Cerebellar cortex (tissue), 1 donor: ENCODE measurements around the gene TGM2.
"Not testable (repeated sequence)": the region's sequence is repeated elsewhere in the genome, so short reads cannot be mapped to it uniquely, and the experiment has no call there.

Experiments used
- DNase-seq: peaks from one replicate; pipeline ENCODE4 v3.0.0-alpha.2; 2015; ENCODE audit warnings: low spot score

Gene TGM2

GRCh38 chr20:38115205-38115604 lies 49.9 kb downstream of the TGM2 start:
- no peak for DNase-seq

GRCh38 chr20:38114353-38114791 lies 50.7 kb downstream of the TGM2 start:
- no peak for DNase-seq

- DNase-seq: peak; percentile 50
These were observed 51.4 kb downstream of the TGM2 start for GRCh38 chr20:38113401-38114325.

GRCh38 chr20:38112930-38113294 lies 52.2 kb downstream of the TGM2 start:
- DNase-seq: no peak

- DNase-seq: no peak
These were observed 52.7 kb downstream of the TGM2 start for GRCh38 chr20:38112261-38112929.

- DNase-seq: no peak
These were observed 53.5 kb downstream of the TGM2 start for GRCh38 chr20:38111366-38112232.

GRCh38 chr20:38110525-38111178 lies 54.4 kb downstream of the TGM2 start:
- no peak for DNase-seq

- DNase-seq: no peak
These were observed 55.2 kb downstream of the TGM2 start for GRCh38 chr20:38109591-38110524.

- no peak for DNase-seq
These were observed 56.0 kb downstream of the TGM2 start for GRCh38 chr20:38108986-38109541.

GRCh38 chr20:38108438-38108985 lies 56.6 kb downstream of the TGM2 start:
- DNase-seq: no peak

- DNase-seq: not testable (repeated sequence)
These were observed 57.2 kb downstream of the TGM2 start for GRCh38 chr20:38107916-38108315.

- not testable (repeated sequence) for DNase-seq
These were observed 57.7 kb downstream of the TGM2 start for GRCh38 chr20:38107386-38107785.

- no peak for DNase-seq
These were observed 58.6 kb downstream of the TGM2 start for GRCh38 chr20:38106461-38106860.

GRCh38 chr20:38104285-38104684 lies 60.8 kb downstream of the TGM2 start:
- DNase-seq: no peak

- DNase-seq: not testable (repeated sequence)
These were observed 62.9 kb downstream of the TGM2 start for GRCh38 chr20:38102206-38102605.

GRCh38 chr20:38098952-38099351 lies 66.1 kb downstream of the TGM2 start:
- DNase-seq: no peak

- no peak for DNase-seq
These were observed 69.9 kb downstream of the TGM2 start for GRCh38 chr20:38095017-38095686.

GRCh38 chr20:38094373-38094891 lies 70.6 kb downstream of the TGM2 start:
- DNase-seq: no peak

GRCh38 chr20:38093641-38094077 lies 71.4 kb downstream of the TGM2 start:
- DNase-seq: no peak
